Testis (tissue), 2 donors: ENCODE measurements around the gene CHD2.

Experiments
- CTCF ChIP-seq, 3 experiments: fragments of 450-650 bp in 2 of 3; fragments of 200-600 bp in 1 of 3; sonication (generic) in 1 of 3; IDR thresholded peaks; one replicate each; pipeline ENCODE4 v1.5.1; 2016 to 2019; ENCODE audit warnings: antibody characterized with exemption in 3 of 3, mild to moderate bottlenecking in 2 of 3, moderate library complexity in 1 of 3
- POLR2A ChIP-seq: fragments of 450-650 bp; IDR thresholded peaks from one replicate; pipeline ENCODE4 v1.6.1; 2017; ENCODE audit warnings: antibody characterized with exemption, mild to moderate bottlenecking, moderate library complexity

- no peak for TF ChIP-seq CTCF (IDR thresholded peaks at IDR 0.05)
- no peak for TF ChIP-seq POLR2A
These were observed 173.4 kb downstream of the CHD2 start for GRCh38 chr15:93073465-93073952.
